HepG2 (cell line): ENCODE results near the gene CREBZF. TPM values are rescaled to one million over a fixed set of nuclear protein-coding genes. Genes with fewer than 3 reads are reported as not detected.

Experiments
- AKAP8 ChIP-seq: sonication (generic); formaldehyde crosslinking; IDR thresholded peaks from 2 replicates; pipeline ENCODE4 v1.5.1; 2020; ENCODE audit warnings: mild to moderate bottlenecking, missing genetic modification reagents
- ETS1 ChIP-seq: sonication (generic); formaldehyde crosslinking; IDR thresholded peaks from 2 replicates; pipeline ENCODE4 v1.4.0; 2020; ENCODE audit warnings: missing genetic modification reagents
- PHF5A ChIP-seq: IDR thresholded peaks from one replicate; pipeline ENCODE4 v1.6.1; 2018; ENCODE audit warnings: low read depth, missing genetic modification reagents; ENCODE audit not compliant: unreplicated experiment
- REL ChIP-seq: sonication (generic); formaldehyde crosslinking; conservative IDR thresholded peaks from 2 replicates; pipeline ENCODE4 v1.8.0; 2022; ENCODE audit warnings: mild to moderate bottlenecking, missing genetic modification reagents, moderate library complexity
- RERE ChIP-seq: IDR thresholded peaks from 2 replicates; pipeline ENCODE4 v1.6.1; 2016; ENCODE audit warnings: low read depth, missing genetic modification reagents, missing compliant biosample characterization
- SKIL ChIP-seq: sonication (generic); formaldehyde crosslinking; IDR thresholded peaks from 2 replicates; pipeline ENCODE4 v1.8.0; 2022; ENCODE audit warnings: missing genetic modification reagents, mild to moderate bottlenecking, moderate library complexity, borderline replicate concordance
- ZBTB25 ChIP-seq: IDR thresholded peaks from 2 replicates; pipeline ENCODE4 v1.6.1; 2018; ENCODE audit warnings: missing genetic modification reagents
- ZBTB44 ChIP-seq: sonication (generic); formaldehyde crosslinking; IDR thresholded peaks from 2 replicates; pipeline ENCODE4 v1.4.0; 2020; ENCODE audit warnings: missing genetic modification reagents
- ZNF17 ChIP-seq: sonication (generic); formaldehyde crosslinking; IDR thresholded peaks from 2 replicates; pipeline ENCODE4 v1.5.0; 2020; ENCODE audit warnings: mild to moderate bottlenecking, missing genetic modification reagents
- ZNF18 ChIP-seq: sonication (generic); formaldehyde crosslinking; IDR thresholded peaks from 2 replicates; pipeline ENCODE4 v1.8.0; 2022; ENCODE audit warnings: mild to moderate bottlenecking, missing genetic modification reagents; ENCODE audit not compliant: insufficient replicate concordance
- ZNF607 ChIP-seq: sonication (generic); formaldehyde crosslinking; IDR thresholded peaks from 2 replicates; pipeline ENCODE4 v1.5.1; 2020; ENCODE audit warnings: missing genetic modification reagents, mild to moderate bottlenecking, borderline replicate concordance
- polyA plus RNA-seq, 8 experiments: library from polyadenylated mRNA; depleted of rRNA in 3 of 8; stranded (reverse) in 7 of 8; unstranded in 1 of 8; fragments of >200 nt; fragmentation: Illumina TruSeq in 4 of 8; extraction: Trizol in 4 of 8; gene quantifications; 2 replicates each; pipeline versions ENCODE4 v1.2.1 to v1.2.3, GENCODE V29; 2011 to 2016; ENCODE audit warnings: low read depth in 4 of 8, missing spikeins in 1 of 8, mixed read lengths in 1 of 8; ENCODE audit not compliant: insufficient read depth in 1 of 8
- total RNA-seq, 5 experiments: library from RNA; depleted of rRNA; stranded (reverse); fragments of >200 nt; fragmentation: Illumina TruSeq; extraction: Trizol; gene quantifications; 2 replicates each; pipeline ENCODE4 v1.2.3, GENCODE V29; 2016; ENCODE audit warnings: low read depth in 1 of 5

CREBZF gene
- total and polyA plus RNA-seq, 2 of the 13 experiments (the other 11 are each of a cell fraction or from before 2014, with no cell fraction given), result 30.6 to 43.1 TPM

GRCh38 chr11:85682330-85683305 is 17.7 kb upstream of the CREBZF start (continued):
- TF ChIP-seq RERE (CRISPR knock-in tag) (no peak), ZNF18 (CRISPR knock-in tag) (no peak), PHF5A (no peak), ZNF17 (CRISPR knock-in tag) (no peak), REL (CRISPR knock-in tag) (no peak), AKAP8 (CRISPR knock-in tag) (no peak), ZNF607 (CRISPR knock-in tag) (no peak), ZBTB44 (CRISPR knock-in tag) (no peak), ZBTB25 (CRISPR knock-in tag) (no peak), ETS1 (no peak), SKIL (no peak)
